OCI-LY1 (cell line): ENCODE results near the gene CRK.

ENCODE experiments used
- CTCF ChIP-seq: fragments of 200-600 bp; sonication (generic), shearing (Covaris generic); IDR thresholded peaks from 2 replicates; pipeline ENCODE4 v1.5.1; 2017; ENCODE audit warnings: mild to moderate bottlenecking, antibody characterized with exemption, low read length, moderate library complexity, mixed read lengths
- EZH2 ChIP-seq: fragments of 200-600 bp; sonication (generic), shearing (Covaris generic); IDR thresholded peaks from 2 replicates; pipeline ENCODE4 v1.8.0; 2017; ENCODE audit warnings: borderline replicate concordance, mixed run types, mild to moderate bottlenecking, antibody characterized with exemption, low read length, moderate library complexity, mixed read lengths

- TF ChIP-seq CTCF = no peak
- no peak for TF ChIP-seq EZH2
Observed at GRCh38 chr17:1372618-1373017, 83.4 kb downstream of the CRK start.
